Hypothalamus (tissue), 51 donors: ENCODE measurements around the gene ZNF500.

Experiments used
- DNase-seq, 51 donors: peaks; one replicate each; lab custom pipeline; 2025; lab: John Stamatoyannopoulos, UW

Gene ZNF500

DNA sequence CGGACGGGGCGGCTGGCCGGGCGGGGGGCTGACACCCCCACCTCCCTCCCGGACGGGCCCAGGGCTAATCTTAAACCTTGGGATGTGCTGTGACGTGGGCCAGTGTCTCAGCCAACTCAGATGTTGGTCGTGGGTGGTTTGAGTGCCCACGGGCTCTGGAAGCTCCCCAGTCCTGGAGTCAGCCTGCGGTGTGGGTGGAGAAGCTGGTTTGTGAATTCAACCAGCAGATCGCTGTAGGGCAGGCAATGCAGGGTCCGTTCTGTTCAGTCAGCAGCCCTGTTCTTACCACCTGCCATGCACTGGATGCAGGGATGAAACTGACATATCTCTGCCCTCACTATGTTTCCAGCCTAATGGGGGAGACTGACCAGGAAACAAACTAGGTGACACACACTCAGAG lies 8.0 kb upstream of the ZNF500 start:
- no peak for DNase-seq

DNA sequence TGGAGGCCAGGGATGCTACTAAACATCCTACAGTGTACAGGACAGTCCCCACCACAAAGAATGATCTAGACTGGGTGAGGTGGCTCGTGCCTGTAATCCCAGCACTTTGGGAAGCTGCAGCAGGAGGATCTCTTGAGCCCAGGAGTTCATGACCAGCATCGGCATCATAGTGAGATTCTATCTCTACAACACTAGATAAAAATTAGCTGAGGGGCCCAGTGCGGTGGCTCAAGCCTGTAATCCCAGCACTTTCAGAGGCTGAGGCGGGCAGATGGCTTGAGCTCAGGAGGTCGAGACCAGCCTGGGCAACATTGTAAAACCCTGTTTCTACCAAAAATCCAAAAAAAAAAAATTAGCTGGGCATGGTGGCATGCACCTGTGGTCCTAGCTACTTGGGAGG lies 5.4 kb upstream of the ZNF500 start:
- no peak for DNase-seq

GRCh38 chr16:4771646-4772045 lies 4.7 kb upstream of the ZNF500 start:
- no peak for DNase-seq

GRCh38 chr16:4769306-4769638 lies 2.3 kb upstream of the ZNF500 start:
- DNase-seq, result no peak

GRCh38 chr16:4768549-4769305 lies 1.8 kb upstream of the ZNF500 start:
- peak; percentile 76 to 98 (median 95) for DNase-seq

DNA sequence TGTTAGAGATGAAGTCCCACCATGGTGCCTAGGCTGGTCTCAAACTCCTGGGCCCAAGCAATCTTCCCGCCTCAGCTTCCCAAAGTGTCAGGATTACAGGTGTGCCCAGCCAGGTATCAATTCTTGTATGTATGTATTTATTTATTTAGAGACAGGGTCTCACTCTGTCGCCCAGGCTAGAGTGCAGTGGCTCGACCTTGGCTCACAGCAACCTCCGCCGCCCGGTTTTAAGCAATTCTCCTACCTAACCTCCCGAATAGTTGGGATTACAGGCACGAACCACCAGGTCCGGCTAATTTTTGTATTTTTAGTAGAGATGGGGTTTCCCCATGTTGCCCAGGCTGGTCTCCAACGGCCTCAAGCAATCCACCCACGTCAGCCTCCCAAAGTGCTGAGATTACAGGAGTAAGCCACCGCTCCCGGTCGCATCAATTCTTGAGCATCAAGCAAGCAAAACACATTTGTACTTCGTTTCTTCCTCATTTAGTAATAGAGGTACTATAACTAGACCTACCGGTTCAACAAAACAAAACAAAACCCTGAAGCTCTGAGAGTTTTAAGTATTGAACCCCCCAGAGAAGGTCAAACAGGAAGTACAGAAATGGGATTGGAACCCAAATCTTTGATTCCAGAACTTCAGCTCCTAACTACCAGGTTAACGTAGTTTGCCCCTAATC lies 1.0 kb upstream of the ZNF500 start:
- peak in 2 of 51 donors; percentile 18 to 75 for DNase-seq

- DNase-seq, result no peak
Measured at GRCh38 chr16:4765511-4766474, 1.2 kb downstream of the ZNF500 start.

DNA sequence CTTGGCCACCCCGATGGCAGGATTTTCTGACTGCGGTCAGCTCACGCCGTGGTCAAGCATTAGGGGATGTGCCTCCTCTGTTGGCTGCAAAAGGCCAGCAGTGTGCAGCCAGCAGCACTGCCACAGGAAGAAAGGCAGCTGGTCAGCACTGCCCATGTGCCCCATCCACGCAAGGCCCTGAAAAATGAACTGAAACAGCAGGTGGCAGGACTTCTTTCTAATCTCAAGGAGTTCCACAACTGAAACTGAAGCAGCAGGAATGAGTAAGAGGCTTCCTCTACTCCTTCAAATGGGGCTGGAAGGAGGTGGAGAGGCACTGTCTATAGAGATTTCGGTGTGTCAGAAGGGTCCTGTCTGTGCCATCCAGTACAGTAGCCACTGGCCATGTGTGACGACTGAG lies 3.2 kb downstream of the ZNF500 start:
- DNase-seq, result no peak

DNA sequence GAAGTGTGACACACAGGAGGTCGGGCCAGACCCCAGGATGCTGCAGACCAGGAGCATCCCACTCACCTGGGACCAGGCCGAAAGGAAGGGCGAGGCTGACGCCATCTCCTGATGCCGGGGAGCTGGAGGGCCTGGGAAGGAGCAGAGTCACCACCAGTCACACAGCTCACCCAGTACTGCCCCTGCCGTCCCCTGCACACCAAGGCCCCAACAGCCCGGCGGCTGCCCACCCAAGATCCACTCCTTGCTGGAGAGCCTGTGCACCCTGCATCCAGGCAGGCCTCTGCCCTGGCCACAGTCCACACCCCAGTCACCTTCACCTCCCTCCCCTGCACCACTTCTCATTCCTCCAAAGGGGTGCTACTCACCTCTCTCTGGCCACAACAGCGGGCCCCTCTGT lies 4.8 kb downstream of the ZNF500 start:
- no peak for DNase-seq

- DNase-seq, result no peak
Measured at GRCh38 chr16:4760221-4760910, 6.6 kb downstream of the ZNF500 start.

- DNase-seq, result no peak
Measured at GRCh38 chr16:4755687-4756086, 11.3 kb downstream of the ZNF500 start.

DNA sequence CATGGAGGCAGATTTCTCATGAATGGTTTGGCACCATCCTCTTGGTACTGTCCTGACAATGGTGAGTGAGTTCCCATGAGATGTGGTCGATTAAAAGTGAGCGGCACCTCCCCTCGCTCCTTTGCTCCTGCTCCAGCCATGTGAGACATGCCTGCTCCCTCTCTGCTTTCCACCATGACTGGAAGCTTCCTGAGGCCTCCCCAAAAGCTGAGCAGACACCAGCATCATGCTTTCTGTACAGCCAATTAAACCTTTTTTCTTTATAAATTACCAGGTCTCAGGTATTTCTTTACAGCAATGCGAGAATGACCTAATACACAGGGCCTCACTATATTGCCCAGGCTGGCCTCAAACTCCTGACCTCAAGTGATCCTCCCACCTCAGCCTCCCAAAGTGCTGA lies 12.1 kb downstream of the ZNF500 start:
- no peak for DNase-seq

- no peak for DNase-seq
Measured at GRCh38 chr16:4753227-4753626, 13.7 kb downstream of the ZNF500 start.

- no peak for DNase-seq
Measured at GRCh38 chr16:4752351-4753100, 14.4 kb downstream of the ZNF500 start.

GRCh38 chr16:4750896-4751295 lies 16.1 kb downstream of the ZNF500 start:
- no peak for DNase-seq

DNA sequence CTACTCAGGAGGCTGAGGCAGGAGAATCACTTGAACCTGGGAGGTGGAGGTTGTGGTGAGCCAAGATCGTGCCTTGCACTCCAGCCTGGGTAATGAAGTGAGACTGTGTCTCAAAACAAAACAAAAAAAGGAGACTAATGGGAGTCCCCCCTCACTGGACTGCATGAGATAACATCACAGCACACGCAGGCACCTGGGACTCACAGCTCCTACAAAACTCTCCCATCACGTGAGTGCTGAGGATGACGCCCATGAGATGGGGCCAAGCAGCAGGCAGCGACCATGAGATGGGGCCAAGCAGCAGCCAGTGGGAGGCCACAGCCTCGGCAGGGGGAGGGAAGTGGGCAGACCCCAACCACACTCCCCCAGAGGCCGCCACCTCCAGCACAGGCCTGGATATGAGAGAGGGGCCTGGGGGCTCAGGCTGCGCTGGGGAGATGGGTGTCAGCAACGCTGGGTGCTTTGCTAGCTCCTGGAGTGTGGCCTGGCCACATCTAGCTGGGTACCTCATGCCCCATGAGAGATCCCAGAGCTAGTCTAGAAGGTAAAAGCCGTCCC lies 17.2 kb downstream of the ZNF500 start:
- DNase-seq, result no peak

GRCh38 chr16:4748682-4749411 lies 18.1 kb downstream of the ZNF500 start:
- DNase-seq, result no peak

DNA sequence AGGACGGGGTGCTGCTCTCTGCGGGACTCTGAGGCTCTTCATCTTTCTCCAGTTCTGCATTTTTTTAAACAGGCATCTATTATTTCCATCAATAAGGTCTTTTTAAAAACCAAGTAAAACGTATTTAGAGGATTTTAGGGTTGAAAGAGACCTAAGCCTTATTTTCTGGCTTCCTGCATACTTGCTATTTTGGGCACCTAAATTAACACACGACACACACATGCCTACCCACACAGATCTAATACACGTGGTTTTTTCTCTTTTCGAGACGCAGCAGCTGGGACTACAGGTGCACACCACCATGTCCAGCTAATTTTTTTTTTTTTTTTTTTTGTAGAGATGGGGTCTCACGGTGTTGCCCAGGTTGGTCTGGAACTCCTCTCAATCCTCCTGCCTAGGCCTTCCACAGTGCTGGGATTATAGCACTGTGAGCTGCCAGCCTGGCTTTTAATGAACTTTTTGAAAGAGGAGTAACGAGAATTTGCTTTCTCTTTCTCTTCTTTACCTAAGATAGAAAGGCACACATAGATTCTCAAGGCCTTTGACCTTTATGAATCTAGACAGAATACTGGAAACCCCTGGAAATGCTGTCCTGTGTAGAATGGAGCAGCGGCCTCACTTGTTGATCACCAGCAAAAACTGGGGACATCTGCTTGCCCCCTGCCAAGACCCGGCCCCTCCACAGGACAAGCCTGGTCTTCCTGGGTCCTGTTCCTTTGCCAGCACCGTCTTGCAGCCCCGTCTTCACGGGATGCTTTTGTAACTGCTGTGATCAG lies 18.9 kb downstream of the ZNF500 start:
- no peak for DNase-seq
